EH (cell line): ENCODE results near the gene RFT1.

Source experiments
- DNase-seq: peaks from one replicate; pipeline ENCODE4 v3.0.0-alpha.2; 2015; ENCODE audit warnings: low read depth

RFT1 gene

GRCh38 chr3:53085476-53085875, 44.8 kb downstream of the RFT1 start:
- no peak for DNase-seq

GRCh38 chr3:53084310-53085001, 45.8 kb downstream of the RFT1 start:
- DNase-seq = peak; percentile 18

- DNase-seq = no peak
Observed at GRCh38 chr3:53083949-53084309, 46.3 kb downstream of the RFT1 start.

GRCh38 chr3:53083521-53083920, 46.7 kb downstream of the RFT1 start:
- DNase-seq = peak; percentile 81

- no peak for DNase-seq
Observed at GRCh38 chr3:53082736-53083135, 47.5 kb downstream of the RFT1 start.

GRCh38 chr3:53081318-53081717, 48.9 kb downstream of the RFT1 start:
- DNase-seq = no peak

- no peak for DNase-seq
Observed at GRCh38 chr3:53080612-53081205, 49.5 kb downstream of the RFT1 start.

- no peak for DNase-seq
Observed at GRCh38 chr3:53079791-53080555, 50.3 kb downstream of the RFT1 start.

- no peak for DNase-seq
Observed at GRCh38 chr3:53079147-53079546, 51.1 kb downstream of the RFT1 start.

GRCh38 chr3:53078656-53079055, 51.6 kb downstream of the RFT1 start:
- no peak for DNase-seq

GRCh38 chr3:53077476-53078220, 52.6 kb downstream of the RFT1 start:
- no peak for DNase-seq

GRCh38 chr3:53075743-53076140, 54.5 kb downstream of the RFT1 start:
- DNase-seq = no peak

- no peak for DNase-seq
Observed at GRCh38 chr3:53074761-53075742, 55.2 kb downstream of the RFT1 start.

- DNase-seq = no peak
Observed at GRCh38 chr3:53074366-53074696, 55.9 kb downstream of the RFT1 start.

- peak; percentile 15 for DNase-seq
Observed at GRCh38 chr3:53073553-53074365, 56.5 kb downstream of the RFT1 start.

- DNase-seq = peak; percentile 85
Observed at GRCh38 chr3:53072653-53073552, 57.3 kb downstream of the RFT1 start.

- no peak for DNase-seq
Observed at GRCh38 chr3:53071882-53072431, 58.3 kb downstream of the RFT1 start.

GRCh38 chr3:53069422-53070068, 60.7 kb downstream of the RFT1 start:
- DNase-seq = peak; percentile 18

- DNase-seq = no peak
Observed at GRCh38 chr3:53068176-53068575, 62.1 kb downstream of the RFT1 start.
